B cell (primary cell): ENCODE data around the gene TAL1.
"Not testable (repeated sequence)": the region's sequence is repeated elsewhere in the genome, so short reads cannot be mapped to it uniquely, and the experiment has no call there.

Experiments used
- EZH2 ChIP-seq: IDR thresholded peaks from 2 replicates; pipeline ENCODE4 v1.6.1; 2012; ENCODE audit warnings: borderline replicate concordance, low read depth, mild to moderate bottlenecking, moderate library complexity, low read length; ENCODE audit not compliant: insufficient read depth, poor library complexity, severe bottlenecking
- TF ChIP-seq, protein P1 (sequence below): fragments of 200-600 bp; IDR thresholded peaks from one replicate; pipeline ENCODE4 v1.8.0; 2022; ENCODE audit warnings: antibody characterized with exemption, mild to moderate bottlenecking

DNA sequence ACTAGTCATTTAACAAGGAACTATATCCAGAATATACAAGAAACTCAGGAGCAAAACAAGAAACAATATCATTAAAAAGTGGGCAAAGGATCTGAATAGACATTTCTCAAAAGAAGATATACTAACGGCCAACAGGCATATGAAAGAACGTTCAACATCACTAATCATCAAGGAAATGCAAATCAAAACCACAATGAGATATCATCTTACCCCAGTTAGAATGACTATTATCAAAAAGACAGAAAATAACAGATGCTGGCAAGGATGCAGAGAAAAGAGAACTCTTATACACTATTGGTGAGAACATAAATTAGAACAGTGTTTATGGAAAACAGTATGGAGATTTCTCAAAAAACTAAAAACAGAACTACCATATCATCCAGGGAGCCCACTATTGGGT is 28.5 kb downstream of the TAL1 start:
- TF ChIP-seq, protein P1, sequence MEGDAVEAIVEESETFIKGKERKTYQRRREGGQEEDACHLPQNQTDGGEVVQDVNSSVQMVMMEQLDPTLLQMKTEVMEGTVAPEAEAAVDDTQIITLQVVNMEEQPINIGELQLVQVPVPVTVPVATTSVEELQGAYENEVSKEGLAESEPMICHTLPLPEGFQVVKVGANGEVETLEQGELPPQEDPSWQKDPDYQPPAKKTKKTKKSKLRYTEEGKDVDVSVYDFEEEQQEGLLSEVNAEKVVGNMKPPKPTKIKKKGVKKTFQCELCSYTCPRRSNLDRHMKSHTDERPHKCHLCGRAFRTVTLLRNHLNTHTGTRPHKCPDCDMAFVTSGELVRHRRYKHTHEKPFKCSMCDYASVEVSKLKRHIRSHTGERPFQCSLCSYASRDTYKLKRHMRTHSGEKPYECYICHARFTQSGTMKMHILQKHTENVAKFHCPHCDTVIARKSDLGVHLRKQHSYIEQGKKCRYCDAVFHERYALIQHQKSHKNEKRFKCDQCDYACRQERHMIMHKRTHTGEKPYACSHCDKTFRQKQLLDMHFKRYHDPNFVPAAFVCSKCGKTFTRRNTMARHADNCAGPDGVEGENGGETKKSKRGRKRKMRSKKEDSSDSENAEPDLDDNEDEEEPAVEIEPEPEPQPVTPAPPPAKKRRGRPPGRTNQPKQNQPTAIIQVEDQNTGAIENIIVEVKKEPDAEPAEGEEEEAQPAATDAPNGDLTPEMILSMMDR, result not testable (repeated sequence)
- not testable (repeated sequence) for TF ChIP-seq EZH2
